ENCODE measurements around the gene APOL6.
A peak's percentile ranks its signal among the peaks of the same experiment; 100 is the strongest.

The APOL6 gene

GRCh38 chr22:35630387-35630793, 17.9 kb upstream of the APOL6 start:
- TF ChIP-seq REST (IDR thresholded peaks at IDR 0.05; ENCODE audit: insufficient replicate concordance, low read depth): no peak
- TF ChIP-seq CTCF (IDR thresholded peaks at IDR 0.05; ENCODE audit: insufficient read depth, low read length): no peak
- no peak for TF ChIP-seq GABPA (IDR thresholded peaks at IDR 0.05; ENCODE audit: low read depth)
- TF ChIP-seq SPI1 (IDR thresholded peaks at IDR 0.05; ENCODE audit: borderline replicate concordance, low read depth): no peak
- TF ChIP-seq POLR2AphosphoS5 (IDR thresholded peaks at IDR 0.05; ENCODE audit: low read depth): no peak
- no peak overlapping the region for H3K27ac ChIP-seq (replicated peaks)

GRCh38 chr22:35630891-35631290, 17.4 kb upstream of the APOL6 start:
- Histone ChIP-seq H3K27ac (replicated peaks) (no peak overlapping the region), H3K27me3 (ENCODE audit: insufficient read depth, poor library complexity, severe bottlenecking) (peaks cover 15% of the 10 kb centered on the region), H3K4me3 (replicated peaks; ENCODE audit: insufficient read depth, low read length) (no peak overlapping the region)
- TF ChIP-seq GABPA (IDR thresholded peaks at IDR 0.05; ENCODE audit: low read depth) (no peak), REST (IDR thresholded peaks at IDR 0.05; ENCODE audit: insufficient replicate concordance, low read depth) (no peak), POLR2AphosphoS5 (IDR thresholded peaks at IDR 0.05; ENCODE audit: low read depth) (no peak), CTCF (IDR thresholded peaks at IDR 0.05; ENCODE audit: insufficient read depth, low read length) (no peak), SPI1 (IDR thresholded peaks at IDR 0.05; ENCODE audit: borderline replicate concordance, low read depth) (no peak)
- no peak for DNase-seq (ENCODE audit: low read depth in 1 of 2, low spot score in 1 of 2)

More at GRCh38 chr22:35630387-35630793, 17.9 kb upstream of the APOL6 start:
- DNase-seq (ENCODE audit: low read depth in 1 of 2, low spot score in 1 of 2): no peak
- Histone ChIP-seq H3K4me3 (replicated peaks; ENCODE audit: insufficient read depth, low read length) (no peak overlapping the region), H3K27me3 (ENCODE audit: insufficient read depth, poor library complexity, severe bottlenecking) (peaks cover 18% of the 10 kb centered on the region)

- Histone ChIP-seq H3K27me3 (ENCODE audit: insufficient read depth, poor library complexity, severe bottlenecking) (peaks cover 15% of the 10 kb centered on the region), H3K27ac (replicated peaks) (no peak overlapping the region), H3K4me3 (replicated peaks; ENCODE audit: insufficient read depth, low read length) (no peak overlapping the region)
- TF ChIP-seq GABPA (IDR thresholded peaks at IDR 0.05; ENCODE audit: low read depth) (no peak), CTCF (IDR thresholded peaks at IDR 0.05; ENCODE audit: insufficient read depth, low read length) (peak; percentile 90)
- peak in 1 of 2 experiments; percentile 58 for DNase-seq (ENCODE audit: low read depth in 1 of 2, low spot score in 1 of 2)
Measured at GRCh38 chr22:35631597-35631996, 16.6 kb upstream of the APOL6 start.

GRCh38 chr22:35632935-35633334, 15.3 kb upstream of the APOL6 start:
- TF ChIP-seq POLR2AphosphoS5 (IDR thresholded peaks at IDR 0.05; ENCODE audit: low read depth): no peak
- no peak for TF ChIP-seq SPI1 (IDR thresholded peaks at IDR 0.05; ENCODE audit: borderline replicate concordance, low read depth)
- no peak for TF ChIP-seq GABPA (IDR thresholded peaks at IDR 0.05; ENCODE audit: low read depth)
- TF ChIP-seq REST (IDR thresholded peaks at IDR 0.05; ENCODE audit: insufficient replicate concordance, low read depth): no peak
- TF ChIP-seq CTCF (IDR thresholded peaks at IDR 0.05; ENCODE audit: insufficient read depth, low read length): no peak
- peaks cover 7% of the 10 kb centered on the region for H3K27me3 ChIP-seq (ENCODE audit: insufficient read depth, poor library complexity, severe bottlenecking)
- DNase-seq (ENCODE audit: low read depth in 1 of 2, low spot score in 1 of 2): no peak
- H3K4me3 ChIP-seq (replicated peaks; ENCODE audit: insufficient read depth, low read length): no peak overlapping the region
- no peak overlapping the region for H3K27ac ChIP-seq (replicated peaks)

Data from HL-60 (cell line).